KMS-11 (cell line): ENCODE results near the gene TRIO.

Experiments used
- H2AFZ ChIP-seq: fragments of 200-600 bp; sonication (generic); 2 replicates; pipeline ENCODE4 v1.6.1; 2016; ENCODE audit warnings: antibody characterized with exemption, mixed run types, low read depth
- H3K27ac ChIP-seq: fragments of 200-600 bp; sonication (generic); 2 replicates; pipeline ENCODE4 v1.6.1; 2016; ENCODE audit warnings: mild to moderate bottlenecking, mixed run types
- H3K27me3 ChIP-seq: fragments of 200-600 bp; sonication (generic); 2 replicates; pipeline ENCODE4 v1.6.1; 2017; ENCODE audit warnings: mild to moderate bottlenecking, low read depth, mixed run types, moderate library complexity; ENCODE audit not compliant: insufficient read depth
- H3K36me3 ChIP-seq: fragments of 200-600 bp; sonication (generic); 2 replicates; pipeline ENCODE4 v1.6.1; 2017; ENCODE audit warnings: mild to moderate bottlenecking, mixed run types; ENCODE audit not compliant: insufficient read depth
- H3K4me1 ChIP-seq: fragments of 200-600 bp; sonication (generic); 2 replicates; pipeline ENCODE4 v1.6.1; 2016; ENCODE audit warnings: mild to moderate bottlenecking, low read depth, mixed run types; ENCODE audit not compliant: poor library complexity, severe bottlenecking
- H3K4me2 ChIP-seq: fragments of 200-600 bp; sonication (generic); 2 replicates; pipeline ENCODE4 v1.7.0; 2016; ENCODE audit warnings: mild to moderate bottlenecking, mixed run types
- H3K4me3 ChIP-seq: fragments of 200-600 bp; sonication (generic); IDR thresholded peaks from 2 replicates; pipeline ENCODE4 v1.6.1; 2017; ENCODE audit warnings: low read depth, low read length, mixed read lengths; ENCODE audit not compliant: insufficient read depth
- H3K79me2 ChIP-seq: fragments of 200-600 bp; sonication (generic); 2 replicates; pipeline ENCODE4 v1.6.1; 2016; ENCODE audit warnings: low read depth, mixed run types; ENCODE audit not compliant: insufficient read depth
- H3K9ac ChIP-seq: fragments of 200-600 bp; sonication (generic); 2 replicates; pipeline ENCODE4 v1.6.1; 2016; ENCODE audit warnings: mild to moderate bottlenecking, mixed run types
- H4K20me1 ChIP-seq: fragments of 200-600 bp; sonication (generic); 2 replicates; pipeline ENCODE4 v1.6.1; 2016; ENCODE audit warnings: mild to moderate bottlenecking, mixed run types; ENCODE audit not compliant: insufficient read depth
- TF ChIP-seq, protein P1 (sequence below): fragments of 200-600 bp; sonication (generic); conservative IDR thresholded peaks from 2 replicates; pipeline ENCODE4 v1.6.1; 2017; ENCODE audit warnings: low read depth, mild to moderate bottlenecking, antibody characterized with exemption, low read length, moderate library complexity, mixed read lengths

The TRIO gene

DNA sequence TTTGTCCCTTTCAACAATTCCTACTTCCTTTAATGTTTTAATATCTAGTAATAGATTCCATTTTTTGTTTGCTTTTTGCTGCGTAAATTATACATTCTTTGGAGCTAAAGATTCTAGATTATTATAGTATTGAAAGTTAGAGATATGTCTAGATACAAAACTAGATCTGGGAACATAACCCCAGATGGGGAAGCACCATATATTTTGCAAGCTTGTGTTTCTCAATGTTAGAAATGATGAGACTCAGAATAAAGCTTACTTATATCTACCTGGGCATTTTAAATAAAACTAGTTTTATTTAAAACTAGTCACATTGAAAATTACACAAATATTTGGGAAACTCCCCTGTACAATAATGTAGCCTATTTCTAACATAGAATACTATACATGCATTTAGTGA lies 32.2 kb downstream of the TRIO start:
- Histone ChIP-seq H3K79me2 (peaks cover 100% of the 10 kb centered on the region), H3K9ac (no peak overlapping the region), H2AFZ (no peak overlapping the region), H3K27me3 (no peaks in the 10 kb centered on the region), H3K27ac (no peak overlapping the region), H3K4me1 (peaks cover 48% of the 10 kb centered on the region), H3K4me2 (no peak overlapping the region; the same call in 1 of the 2 replicates), H3K36me3 (no peaks in the 10 kb centered on the region), H4K20me1 (peaks cover 29% of the 10 kb centered on the region; the same call in 1 of the 2 replicates), H3K4me3 (no peak overlapping the region)
- TF ChIP-seq, protein P1, sequence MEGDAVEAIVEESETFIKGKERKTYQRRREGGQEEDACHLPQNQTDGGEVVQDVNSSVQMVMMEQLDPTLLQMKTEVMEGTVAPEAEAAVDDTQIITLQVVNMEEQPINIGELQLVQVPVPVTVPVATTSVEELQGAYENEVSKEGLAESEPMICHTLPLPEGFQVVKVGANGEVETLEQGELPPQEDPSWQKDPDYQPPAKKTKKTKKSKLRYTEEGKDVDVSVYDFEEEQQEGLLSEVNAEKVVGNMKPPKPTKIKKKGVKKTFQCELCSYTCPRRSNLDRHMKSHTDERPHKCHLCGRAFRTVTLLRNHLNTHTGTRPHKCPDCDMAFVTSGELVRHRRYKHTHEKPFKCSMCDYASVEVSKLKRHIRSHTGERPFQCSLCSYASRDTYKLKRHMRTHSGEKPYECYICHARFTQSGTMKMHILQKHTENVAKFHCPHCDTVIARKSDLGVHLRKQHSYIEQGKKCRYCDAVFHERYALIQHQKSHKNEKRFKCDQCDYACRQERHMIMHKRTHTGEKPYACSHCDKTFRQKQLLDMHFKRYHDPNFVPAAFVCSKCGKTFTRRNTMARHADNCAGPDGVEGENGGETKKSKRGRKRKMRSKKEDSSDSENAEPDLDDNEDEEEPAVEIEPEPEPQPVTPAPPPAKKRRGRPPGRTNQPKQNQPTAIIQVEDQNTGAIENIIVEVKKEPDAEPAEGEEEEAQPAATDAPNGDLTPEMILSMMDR = no peak

GRCh38 chr5:14176888-14177287 lies 33.7 kb downstream of the TRIO start:
- Histone ChIP-seq H3K4me1 (peaks cover 36% of the 10 kb centered on the region), H4K20me1 (peaks cover 27% of the 10 kb centered on the region; the same call in 1 of the 2 replicates), H3K4me2 (no peak overlapping the region), H3K36me3 (no peaks in the 10 kb centered on the region), H3K79me2 (peaks cover 100% of the 10 kb centered on the region), H3K9ac (no peak overlapping the region), H2AFZ (no peak overlapping the region), H3K27ac (no peak overlapping the region), H3K4me3 (no peak overlapping the region), H3K27me3 (no peaks in the 10 kb centered on the region)
- TF ChIP-seq, protein P1 = no peak

DNA sequence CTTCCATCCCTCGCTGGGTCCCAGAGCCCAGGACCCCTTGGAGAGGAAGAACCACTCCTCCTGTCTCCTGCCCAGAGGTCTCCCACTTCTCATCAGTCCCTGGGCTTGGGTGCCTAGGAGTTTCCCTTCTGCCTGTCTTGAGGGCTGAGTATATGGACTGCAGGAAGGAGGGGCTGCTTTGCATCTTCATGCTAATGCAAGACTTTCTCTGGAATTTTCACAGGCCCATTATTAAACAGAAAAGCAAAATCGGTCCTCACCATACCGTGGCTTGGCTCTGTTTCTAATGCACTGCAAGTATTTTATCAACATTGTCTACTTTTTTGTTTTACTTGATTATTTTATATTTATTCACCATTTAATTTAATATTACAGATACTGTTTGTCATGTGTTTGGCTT lies 34.5 kb downstream of the TRIO start:
- Histone ChIP-seq H4K20me1 (peaks cover 23% of the 10 kb centered on the region; the same call in 1 of the 2 replicates), H3K79me2 (peaks cover 100% of the 10 kb centered on the region), H3K9ac (no peak overlapping the region), H3K4me2 (no peak overlapping the region), H3K36me3 (no peaks in the 10 kb centered on the region), H3K27me3 (no peaks in the 10 kb centered on the region), H2AFZ (no peak overlapping the region), H3K4me3 (no peak overlapping the region), H3K4me1 (peaks cover 36% of the 10 kb centered on the region), H3K27ac (no peak overlapping the region)
- TF ChIP-seq, protein P1 = no peak

DNA sequence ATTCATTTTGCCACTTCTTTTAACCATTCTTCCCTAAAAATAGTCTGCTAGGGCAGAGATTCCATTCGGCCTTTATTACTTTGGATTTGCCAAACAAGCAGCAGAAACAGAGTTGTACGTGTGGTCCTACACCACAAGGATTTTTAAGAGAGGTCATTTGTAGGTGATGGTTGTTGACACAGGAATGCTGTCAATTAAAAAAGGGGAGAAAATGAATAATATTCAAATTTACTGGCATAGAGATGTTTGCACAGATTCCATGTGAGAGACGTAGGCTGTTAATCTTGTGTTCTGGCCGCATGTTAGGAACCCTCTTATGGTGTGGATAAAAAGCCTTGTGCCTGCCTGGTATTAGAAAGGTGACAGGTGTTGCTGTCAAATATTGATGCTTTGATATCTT lies 34.9 kb downstream of the TRIO start:
- TF ChIP-seq, protein P1 = no peak
- H3K27ac ChIP-seq = no peak overlapping the region
- no peak overlapping the region for H3K9ac ChIP-seq
- H3K4me2 ChIP-seq = no peak overlapping the region
- H3K36me3 ChIP-seq = no peaks in the 10 kb centered on the region
- peaks cover 21% of the 10 kb centered on the region; the same call in 1 of the 2 replicates for H4K20me1 ChIP-seq
- H3K4me3 ChIP-seq = no peak overlapping the region
- no peaks in the 10 kb centered on the region for H3K27me3 ChIP-seq
- peaks cover 37% of the 10 kb centered on the region for H3K4me1 ChIP-seq
- H2AFZ ChIP-seq = no peak overlapping the region
- peaks cover 100% of the 10 kb centered on the region for H3K79me2 ChIP-seq
